ENCODE measurements around the gene ROBO2. TPM values are rescaled to one million over a fixed set of nuclear protein-coding genes. Genes with fewer than 3 reads are reported as not detected.

Gene ROBO2
- total RNA-seq, 4 donors from 2014 or later: 4.7 to 8.4 (median 6.6) TPM

DNA sequence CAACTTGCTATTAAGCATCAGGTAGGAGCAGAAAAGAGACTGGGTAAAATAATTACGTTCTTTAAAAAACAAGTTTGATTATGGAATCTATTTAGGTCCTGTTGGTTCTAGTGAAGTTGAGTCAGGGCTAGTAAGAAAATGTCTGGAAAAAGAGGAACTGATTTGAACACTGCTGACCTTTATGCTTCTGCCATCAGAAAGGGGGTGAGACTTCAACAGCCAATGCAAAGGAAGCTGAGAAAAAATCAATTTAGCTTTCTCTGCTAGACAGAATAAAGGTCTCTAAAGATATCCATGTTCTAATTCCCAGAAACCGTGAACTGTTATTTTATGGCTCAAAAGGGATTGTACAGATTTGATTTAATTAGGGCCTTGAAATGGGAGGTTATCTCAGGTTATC lies 157.5 kb downstream of the ROBO2 start:
- H3K9me3 ChIP-seq: no peaks in the 10 kb centered on the region
- intact Hi-C loops (cut with DNase I): no loop called here
- no peak for DNase-seq
- no peak for TF ChIP-seq POLR2A (IDR thresholded peaks at IDR 0.05)
- TF ChIP-seq, protein P1, sequence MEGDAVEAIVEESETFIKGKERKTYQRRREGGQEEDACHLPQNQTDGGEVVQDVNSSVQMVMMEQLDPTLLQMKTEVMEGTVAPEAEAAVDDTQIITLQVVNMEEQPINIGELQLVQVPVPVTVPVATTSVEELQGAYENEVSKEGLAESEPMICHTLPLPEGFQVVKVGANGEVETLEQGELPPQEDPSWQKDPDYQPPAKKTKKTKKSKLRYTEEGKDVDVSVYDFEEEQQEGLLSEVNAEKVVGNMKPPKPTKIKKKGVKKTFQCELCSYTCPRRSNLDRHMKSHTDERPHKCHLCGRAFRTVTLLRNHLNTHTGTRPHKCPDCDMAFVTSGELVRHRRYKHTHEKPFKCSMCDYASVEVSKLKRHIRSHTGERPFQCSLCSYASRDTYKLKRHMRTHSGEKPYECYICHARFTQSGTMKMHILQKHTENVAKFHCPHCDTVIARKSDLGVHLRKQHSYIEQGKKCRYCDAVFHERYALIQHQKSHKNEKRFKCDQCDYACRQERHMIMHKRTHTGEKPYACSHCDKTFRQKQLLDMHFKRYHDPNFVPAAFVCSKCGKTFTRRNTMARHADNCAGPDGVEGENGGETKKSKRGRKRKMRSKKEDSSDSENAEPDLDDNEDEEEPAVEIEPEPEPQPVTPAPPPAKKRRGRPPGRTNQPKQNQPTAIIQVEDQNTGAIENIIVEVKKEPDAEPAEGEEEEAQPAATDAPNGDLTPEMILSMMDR (IDR thresholded peaks at IDR 0.05): no peak
- H3K4me1 ChIP-seq: no peaks in the 10 kb centered on the region
- no peak overlapping the region for H3K27ac ChIP-seq
- 76 to 95% methylated on average over 2 of the region's 2 CpGs for WGBS, 2 donors
- H3K36me3 ChIP-seq: no peaks in the 10 kb centered on the region
- H3K27me3 ChIP-seq: no peaks in the 10 kb centered on the region
- H3K4me3 ChIP-seq: no peak overlapping the region

DNA sequence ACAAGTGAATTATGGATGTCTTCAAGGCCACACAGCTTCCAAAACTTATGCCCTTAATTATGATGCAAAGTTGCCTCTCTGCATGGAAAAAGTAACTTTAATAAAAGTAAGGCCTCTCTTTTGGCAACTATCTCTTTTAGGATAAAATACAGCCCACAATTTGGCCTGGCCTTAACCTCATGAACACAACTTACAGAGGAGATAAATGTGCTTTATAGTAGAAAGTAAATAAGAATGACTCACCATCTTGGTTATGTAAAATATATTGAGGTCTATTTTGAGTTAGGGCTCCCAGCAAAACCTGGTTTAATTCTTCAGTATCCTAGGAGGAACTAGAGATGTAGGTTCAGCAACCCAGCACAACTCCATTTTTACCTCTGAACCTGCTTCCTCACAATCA lies 164.0 kb downstream of the ROBO2 start:
- H3K36me3 ChIP-seq: no peaks in the 10 kb centered on the region
- no peak overlapping the region for H3K27ac ChIP-seq
- H3K27me3 ChIP-seq: no peaks in the 10 kb centered on the region
- TF ChIP-seq POLR2A (IDR thresholded peaks at IDR 0.05): no peak
- TF ChIP-seq, protein P1 (IDR thresholded peaks at IDR 0.05): no peak
- no peak for DNase-seq
- no peaks in the 10 kb centered on the region for H3K4me1 ChIP-seq
- no peak overlapping the region for H3K4me3 ChIP-seq
- no peaks in the 10 kb centered on the region for H3K9me3 ChIP-seq
- intact Hi-C loops (cut with DNase I): no loop called here

GRCh38 chr3:77204788-77205187 lies 164.9 kb downstream of the ROBO2 start:
- Histone ChIP-seq H3K36me3 (no peaks in the 10 kb centered on the region), H3K27ac (no peak overlapping the region), H3K9me3 (no peaks in the 10 kb centered on the region), H3K4me3 (no peak overlapping the region), H3K4me1 (no peaks in the 10 kb centered on the region), H3K27me3 (no peaks in the 10 kb centered on the region)
- TF ChIP-seq POLR2A (IDR thresholded peaks at IDR 0.05): no peak
- TF ChIP-seq, protein P1 (IDR thresholded peaks at IDR 0.05): no peak
- intact Hi-C loops (cut with DNase I): no loop called here
- DNase-seq: no peak
- WGBS, 2 donors: 76 to 87% methylated on average over 3 to 9 of the region's 11 CpGs

DNA sequence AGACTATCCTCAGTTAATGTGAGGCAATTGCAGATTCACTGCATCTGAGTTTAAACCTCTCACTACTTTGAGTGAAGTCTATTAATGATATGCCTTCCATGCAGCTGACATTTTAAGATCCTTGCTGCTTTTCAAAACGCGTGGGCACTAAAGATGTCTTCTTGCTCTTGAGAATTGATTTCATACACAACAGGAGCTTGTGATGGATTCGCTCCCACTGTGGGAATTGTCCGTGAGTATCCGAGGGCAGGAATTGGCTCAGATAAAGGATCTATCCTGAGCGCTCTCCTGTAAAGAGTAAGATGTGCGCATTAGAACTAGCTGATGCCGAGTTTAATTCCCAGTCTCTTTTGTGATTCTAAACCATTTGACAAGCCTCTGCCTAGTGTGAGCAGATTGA lies 167.9 kb downstream of the ROBO2 start:
- TF ChIP-seq POLR2A (IDR thresholded peaks at IDR 0.05): no peak
- TF ChIP-seq, protein P1 (IDR thresholded peaks at IDR 0.05): no peak
- Histone ChIP-seq H3K36me3 (no peaks in the 10 kb centered on the region), H3K27me3 (no peaks in the 10 kb centered on the region), H3K9me3 (no peaks in the 10 kb centered on the region), H3K4me3 (no peak overlapping the region), H3K27ac (no peak overlapping the region), H3K4me1 (no peaks in the 10 kb centered on the region)
- intact Hi-C loops (cut with DNase I): no loop called here
- WGBS, 2 donors: 86 to 89% methylated on average over 8 of the region's 8 CpGs
- DNase-seq: no peak

GRCh38 chr3:77222701-77223100 lies 182.8 kb downstream of the ROBO2 start:
- 81 to 89% methylated on average over 3 of the region's 3 CpGs for WGBS, 2 donors
- TF ChIP-seq POLR2A (IDR thresholded peaks at IDR 0.05): no peak
- TF ChIP-seq, protein P1 (IDR thresholded peaks at IDR 0.05): no peak
- Histone ChIP-seq H3K27ac (no peak overlapping the region), H3K4me1 (no peaks in the 10 kb centered on the region), H3K36me3 (no peaks in the 10 kb centered on the region), H3K27me3 (no peaks in the 10 kb centered on the region), H3K9me3 (no peaks in the 10 kb centered on the region), H3K4me3 (no peak overlapping the region)
- DNase-seq: no peak
- intact Hi-C loops (cut with DNase I): no loop called here

Data from esophagus squamous epithelium (tissue), 5 donors.